Measurements from ENCODE around the gene DCDC1. TPM values are rescaled to one million over a fixed set of nuclear protein-coding genes. Genes with fewer than 3 reads are reported as not detected.

The DCDC1 gene
- total RNA-seq: 0.11 TPM
- long read RNA-seq: 0 reads

- peak; percentile 100 for ATAC-seq (ENCODE audit: poor library complexity)
- intact Hi-C loops (cut with DNase I): no loop called here
- DNase-seq: peak; percentile 95
These were observed at the start of gene DCDC1, which contains the start of gene DNAJC24 for GRCh38 chr11:31369348-31370329. Gene DCDC1, minus strand, starts transcription at chr11:31369739. Its CDS starts 41,459 bp downstream, at chr11:31328280. Gene DNAJC24, plus strand, starts transcription at chr11:31369860. Its CDS starts 889 bp downstream, at chr11:31370749.

- DNase-seq: no peak
- no peak for ATAC-seq (ENCODE audit: poor library complexity)
- intact Hi-C loops (cut with DNase I): no loop called here
These were observed 49.6 kb upstream of the DCDC1 start for GRCh38 chr11:31419138-31419537.

- ATAC-seq (ENCODE audit: poor library complexity) (no peak), DNase-seq (no peak)
- intact Hi-C loops (cut with DNase I): no loop called here
These were observed 48.3 kb upstream of the DCDC1 start for GRCh38 chr11:31417816-31418215.

- DNase-seq (no peak), ATAC-seq (ENCODE audit: poor library complexity) (no peak)
- intact Hi-C loops (cut with DNase I): no loop called here
These were observed 47.8 kb upstream of the DCDC1 start for GRCh38 chr11:31417357-31417756.

GRCh38 chr11:31415435-31415834, 45.9 kb upstream of the DCDC1 start:
- DNase-seq (no peak), ATAC-seq (ENCODE audit: poor library complexity) (no peak)
- intact Hi-C loops (cut with DNase I): no loop called here

- intact Hi-C loops (cut with DNase I): no loop called here
- no peak for DNase-seq
- ATAC-seq (ENCODE audit: poor library complexity): no peak
These were observed 44.8 kb upstream of the DCDC1 start for GRCh38 chr11:31414338-31414737.

GRCh38 chr11:31412946-31413345, 43.4 kb upstream of the DCDC1 start:
- DNase-seq (no peak), ATAC-seq (ENCODE audit: poor library complexity) (no peak)
- intact Hi-C loops (cut with DNase I): no loop called here

GRCh38 chr11:31408201-31408600, 38.7 kb upstream of the DCDC1 start:
- ATAC-seq (ENCODE audit: poor library complexity) (no peak), DNase-seq (no peak)
- intact Hi-C loops (cut with DNase I): no loop called here

GRCh38 chr11:31404614-31405013, 35.1 kb upstream of the DCDC1 start:
- DNase-seq (no peak), ATAC-seq (ENCODE audit: poor library complexity) (no peak)
- intact Hi-C loops (cut with DNase I): no loop called here

GRCh38 chr11:31397239-31397834, 27.8 kb upstream of the DCDC1 start:
- ATAC-seq (ENCODE audit: poor library complexity): peak; percentile 34
- intact Hi-C loops (cut with DNase I): no loop called here
- DNase-seq: no peak

GRCh38 chr11:31387379-31387778, 17.8 kb upstream of the DCDC1 start:
- DNase-seq: no peak
- intact Hi-C loops (cut with DNase I): no loop called here
- ATAC-seq (ENCODE audit: poor library complexity): no peak

GRCh38 chr11:31383116-31383515, 13.6 kb upstream of the DCDC1 start:
- no peak for DNase-seq
- intact Hi-C loops (cut with DNase I): no loop called here
- ATAC-seq (ENCODE audit: poor library complexity): no peak

- no peak for DNase-seq
- intact Hi-C loops (cut with DNase I): no loop called here
- ATAC-seq (ENCODE audit: poor library complexity): no peak
These were observed 6.3 kb upstream of the DCDC1 start for GRCh38 chr11:31375879-31376278.

GRCh38 chr11:31366795-31367194, 2.7 kb downstream of the DCDC1 start:
- ATAC-seq (ENCODE audit: poor library complexity) (no peak), DNase-seq (no peak)
- intact Hi-C loops (cut with DNase I): no loop called here

GRCh38 chr11:31361743-31362142, 7.8 kb downstream of the DCDC1 start:
- ATAC-seq (ENCODE audit: poor library complexity) (no peak), DNase-seq (no peak)
- intact Hi-C loops (cut with DNase I): no loop called here

- intact Hi-C loops (cut with DNase I): no loop called here
- ATAC-seq (ENCODE audit: poor library complexity) (no peak), DNase-seq (no peak)
These were observed 13.7 kb downstream of the DCDC1 start for GRCh38 chr11:31355817-31356216.

- ATAC-seq (ENCODE audit: poor library complexity) (peak; percentile 61), DNase-seq (no peak)
- intact Hi-C loops (cut with DNase I): no loop called here
These were observed 14.4 kb downstream of the DCDC1 start for GRCh38 chr11:31355131-31355530.

- intact Hi-C loops (cut with DNase I): no loop called here
- DNase-seq (no peak), ATAC-seq (ENCODE audit: poor library complexity) (no peak)
These were observed 18.4 kb downstream of the DCDC1 start for GRCh38 chr11:31351168-31351567.

GRCh38 chr11:31340903-31341572, 28.5 kb downstream of the DCDC1 start:
- ATAC-seq (ENCODE audit: poor library complexity): no peak
- intact Hi-C loops (cut with DNase I): no loop called here
- no peak for DNase-seq
